GM12874 (cell line): ENCODE results near the gene STAC2.

Source experiments
- CTCF ChIP-seq: IDR thresholded peaks from 2 replicates; pipeline ENCODE4 v1.5.1; 2011; ENCODE audit warnings: low read depth, mild to moderate bottlenecking, control low read depth, low read length, moderate library complexity; ENCODE audit not compliant: insufficient read depth

STAC2 gene

GRCh38 chr17:39161962-39162361 is 63.8 kb downstream of the STAC2 start:
- TF ChIP-seq CTCF = no peak
